ENCODE results near the gene RBP3. TPM values are rescaled to one million over a fixed set of nuclear protein-coding genes. Genes with fewer than 3 reads are reported as not detected.

The RBP3 gene
- total RNA-seq, 1 donor from 2014 or later = not detected

GRCh38 chr10:47360419-47361040 is 12.4 kb downstream of the RBP3 start:
- Mint-ChIP-seq H3K36me3 (ENCODE audit: low read depth) (no peaks in the 10 kb centered on the region), H3K27ac (no peak overlapping the region), H3K27me3 (no peaks in the 10 kb centered on the region), H3K9me3 (no peaks in the 10 kb centered on the region), H3K4me3 (no peak overlapping the region), H3K4me1 (no peaks in the 10 kb centered on the region)
- DNase-seq (no peak), ATAC-seq (ENCODE audit: low read depth) (no peak)
- TF ChIP-seq CTCF (IDR thresholded peaks at IDR 0.05) = no peak
- ChIA-PET CTCF (no interaction called here), POLR2A (no interaction called here)
- intact Hi-C loops (cut with micrococcal nuclease) = no loop called here

- H3K4me3 Mint-ChIP-seq = no peak overlapping the region
Measured at GRCh38 chr10:47361293-47361692, 13.1 kb downstream of the RBP3 start.

GRCh38 chr10:47362199-47362598 is 14.0 kb downstream of the RBP3 start:
- H3K9me3 Mint-ChIP-seq = no peaks in the 10 kb centered on the region
- POLR2A ChIA-PET = no interaction called here
- intact Hi-C loops (cut with micrococcal nuclease) = no loop called here
- no peak for TF ChIP-seq CTCF (IDR thresholded peaks at IDR 0.05)
- H3K27me3 Mint-ChIP-seq = peaks cover 3% of the 10 kb centered on the region
- no peak overlapping the region for H3K4me3 Mint-ChIP-seq
- no peak for ATAC-seq (ENCODE audit: low read depth)
- CTCF ChIA-PET = no interaction called here
- DNase-seq = no peak
- H3K27ac Mint-ChIP-seq = no peak overlapping the region
- no peaks in the 10 kb centered on the region for H3K4me1 Mint-ChIP-seq
- H3K36me3 Mint-ChIP-seq (ENCODE audit: low read depth) = no peaks in the 10 kb centered on the region

More at GRCh38 chr10:47361293-47361692, 13.1 kb downstream of the RBP3 start:
- CTCF ChIA-PET = no interaction called here
- Mint-ChIP-seq H3K27me3 (no peaks in the 10 kb centered on the region), H3K27ac (no peak overlapping the region), H3K4me1 (no peaks in the 10 kb centered on the region), H3K9me3 (no peaks in the 10 kb centered on the region), H3K36me3 (ENCODE audit: low read depth) (no peaks in the 10 kb centered on the region)
- intact Hi-C loops (cut with micrococcal nuclease) = no loop called here
- POLR2A ChIA-PET = no interaction called here
- no peak for DNase-seq
- no peak for TF ChIP-seq CTCF (IDR thresholded peaks at IDR 0.05)
- no peak for ATAC-seq (ENCODE audit: low read depth)

- POLR2A ChIA-PET = no interaction called here
- intact Hi-C loops (cut with micrococcal nuclease) = no loop called here
- Mint-ChIP-seq H3K36me3 (ENCODE audit: low read depth) (no peaks in the 10 kb centered on the region), H3K27me3 (peaks cover 6% of the 10 kb centered on the region), H3K27ac (no peak overlapping the region), H3K4me3 (no peak overlapping the region), H3K4me1 (no peaks in the 10 kb centered on the region), H3K9me3 (no peaks in the 10 kb centered on the region)
- ATAC-seq (ENCODE audit: low read depth) = no peak
- CTCF ChIA-PET = interaction anchor here (1.5 kb wide), 1 partner anchor 17 kb away, joined by 3 read pairs; no protein-coding TSS in a partner anchor
- DNase-seq = no peak
- TF ChIP-seq CTCF (IDR thresholded peaks at IDR 0.05) = no peak
Measured at GRCh38 chr10:47363781-47364180, 15.6 kb downstream of the RBP3 start.

- CTCF ChIA-PET = interaction anchor here (1.5 kb wide), 1 partner anchor 18 kb away, joined by 3 read pairs; no protein-coding TSS in a partner anchor
- H3K36me3 Mint-ChIP-seq (ENCODE audit: low read depth) = no peaks in the 10 kb centered on the region
- peaks cover 6% of the 10 kb centered on the region for H3K27me3 Mint-ChIP-seq
- no peaks in the 10 kb centered on the region for H3K9me3 Mint-ChIP-seq
- no peaks in the 10 kb centered on the region for H3K4me1 Mint-ChIP-seq
- TF ChIP-seq CTCF (IDR thresholded peaks at IDR 0.05) = no peak
- POLR2A ChIA-PET = no interaction called here
- intact Hi-C loops (cut with micrococcal nuclease) = no loop called here
- H3K27ac Mint-ChIP-seq = no peak overlapping the region
- ATAC-seq (ENCODE audit: low read depth) = no peak
- DNase-seq = no peak
- H3K4me3 Mint-ChIP-seq = no peak overlapping the region
Measured at GRCh38 chr10:47364366-47364765, 16.2 kb downstream of the RBP3 start.
